IPS-15b (cell line): ENCODE data around the gene IGFALS.

ENCODE experiments used
- H3K27me3 ChIP-seq: one replicate; pipeline ENCODE4 v1.6.1; 2013; ENCODE audit warnings: low read length; ENCODE audit not compliant: control insufficient read depth, insufficient read depth
- H3K36me3 ChIP-seq: one replicate; pipeline ENCODE4 v1.6.1; 2013; ENCODE audit warnings: low read length; ENCODE audit not compliant: control insufficient read depth, insufficient read depth
- H3K4me1 ChIP-seq: one replicate; pipeline ENCODE4 v1.6.1; 2013; ENCODE audit warnings: mild to moderate bottlenecking, low read length; ENCODE audit not compliant: control insufficient read depth, insufficient read depth
- H3K4me3 ChIP-seq: one replicate; pipeline ENCODE4 v1.5.1; 2013; ENCODE audit warnings: low read depth, low read length
- H3K9ac ChIP-seq: one replicate; pipeline ENCODE4 v1.6.1; 2013; ENCODE audit warnings: low read depth, mild to moderate bottlenecking, low read length
- H3K9me3 ChIP-seq: one replicate; pipeline ENCODE4 v1.6.1; 2013; ENCODE audit warnings: mild to moderate bottlenecking, low read length; ENCODE audit not compliant: control insufficient read depth, insufficient read depth

Gene IGFALS

DNA sequence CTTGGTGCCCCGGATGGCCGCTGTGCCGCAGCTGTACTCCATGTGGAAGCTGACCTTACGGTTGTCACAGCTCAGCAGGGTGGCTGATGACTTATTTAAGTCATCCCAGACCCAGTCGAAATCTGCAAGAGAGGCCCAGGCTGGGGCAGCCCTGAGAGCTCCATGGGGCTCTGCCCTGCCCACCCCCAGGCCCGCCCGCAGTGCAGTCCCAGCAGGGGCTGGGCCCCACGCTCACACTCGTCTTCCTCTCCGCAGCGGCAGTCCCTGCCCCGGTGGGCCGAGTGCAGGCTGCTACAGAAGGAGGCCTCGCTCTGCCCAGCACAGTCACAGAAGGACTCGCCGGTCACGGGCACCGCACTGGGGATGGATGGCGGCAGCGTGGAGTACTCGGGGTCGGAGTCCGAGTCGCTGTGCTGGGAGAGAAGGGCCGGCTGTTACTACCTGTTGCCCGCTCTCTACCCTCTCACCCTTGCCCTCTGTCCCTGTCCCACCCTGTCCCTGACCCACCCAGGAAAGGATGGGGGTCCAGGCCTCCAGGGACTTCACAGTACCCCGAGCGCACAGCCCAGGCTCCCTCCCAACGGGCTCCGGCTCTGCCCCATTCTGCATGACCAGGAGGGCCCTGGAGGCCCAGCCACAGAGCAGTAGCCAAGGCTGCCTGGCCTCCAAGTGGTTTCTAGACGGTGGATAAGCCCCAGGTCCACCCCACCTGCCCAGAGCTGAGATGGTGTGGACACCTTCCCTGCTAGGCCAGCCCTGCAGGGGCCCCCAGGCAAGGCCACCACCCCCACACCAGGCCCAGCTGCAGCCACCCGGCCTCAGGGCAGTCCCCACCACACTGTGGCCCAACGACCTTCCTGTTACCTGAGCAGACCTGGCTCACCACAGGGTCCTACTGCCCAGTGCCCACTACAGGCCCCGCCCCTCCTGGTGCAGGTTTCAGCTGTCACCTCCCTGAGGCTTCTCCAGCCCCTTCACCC lies 15.0 kb downstream of the IGFALS start:
- H3K9ac ChIP-seq = no peak overlapping the region
- peaks cover 39% of the 10 kb centered on the region for H3K36me3 ChIP-seq
- no peaks in the 10 kb centered on the region for H3K4me1 ChIP-seq
- no peaks in the 10 kb centered on the region for H3K27me3 ChIP-seq
- H3K4me3 ChIP-seq = no peak overlapping the region
- H3K9me3 ChIP-seq = no peaks in the 10 kb centered on the region

DNA sequence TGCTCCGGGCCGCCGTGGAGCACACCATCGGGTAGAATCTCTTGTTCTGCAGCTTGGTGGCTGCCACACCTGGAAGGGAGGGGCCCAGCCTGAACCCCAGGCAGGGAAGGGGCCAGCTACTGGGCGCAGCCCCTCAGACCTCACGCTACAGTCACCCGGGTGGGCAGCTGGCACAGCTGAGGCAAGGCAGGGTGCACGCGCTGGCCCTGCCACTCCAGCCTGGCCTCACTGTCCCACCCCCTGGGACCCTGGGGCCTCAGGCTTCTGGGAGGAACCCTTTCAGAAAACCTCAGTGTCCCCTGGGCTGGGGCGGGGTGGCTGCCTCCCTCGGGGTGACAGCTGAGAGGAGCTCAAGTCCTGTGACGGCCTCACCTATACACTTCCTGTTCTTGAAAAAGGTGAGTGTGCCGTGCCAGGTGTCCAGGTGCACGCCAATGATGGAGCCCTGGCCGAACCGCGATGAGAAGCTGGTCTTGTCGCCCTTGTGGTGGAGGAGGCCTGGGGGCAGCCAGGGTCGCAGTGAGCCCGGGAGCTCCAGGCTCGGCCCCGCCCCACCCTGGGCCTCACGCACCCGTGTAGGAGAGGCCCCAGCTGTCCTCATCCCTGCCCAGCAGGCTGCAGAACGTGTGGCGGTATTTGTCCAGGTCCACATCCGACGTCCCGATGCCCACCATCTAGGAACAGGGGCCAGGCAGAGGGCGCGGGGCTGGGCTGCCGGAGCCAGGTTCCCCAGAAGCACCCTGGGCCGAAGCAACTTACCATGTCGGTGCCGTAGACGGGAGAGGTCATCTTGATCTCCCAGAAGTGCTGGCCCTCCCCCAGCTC lies 15.9 kb downstream of the IGFALS start:
- H3K9ac ChIP-seq = no peak overlapping the region
- no peak overlapping the region for H3K4me3 ChIP-seq
- no peaks in the 10 kb centered on the region for H3K27me3 ChIP-seq
- H3K4me1 ChIP-seq = no peaks in the 10 kb centered on the region
- H3K9me3 ChIP-seq = no peaks in the 10 kb centered on the region
- H3K36me3 ChIP-seq = peaks cover 41% of the 10 kb centered on the region

DNA sequence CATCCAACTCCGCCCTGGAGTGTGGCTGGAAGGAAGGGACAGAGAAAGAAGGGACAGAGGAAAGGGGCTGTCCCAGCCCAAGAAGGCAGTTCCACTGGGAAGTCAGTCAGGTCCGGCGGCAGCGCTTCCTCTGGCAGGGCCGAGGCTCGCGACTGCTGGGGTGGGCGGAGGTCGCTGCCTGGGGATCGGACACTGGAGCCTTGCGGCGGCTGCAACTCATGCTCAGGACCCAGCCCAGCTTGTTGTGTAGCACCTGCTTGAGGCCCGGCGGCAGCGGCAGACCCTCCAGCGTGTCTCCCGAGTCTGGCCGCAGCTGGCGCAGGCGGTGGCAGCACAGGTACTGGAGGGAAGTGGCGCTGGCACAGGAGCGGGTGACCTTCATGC lies 16.5 kb downstream of the IGFALS start:
- peaks cover 41% of the 10 kb centered on the region for H3K36me3 ChIP-seq
- no peaks in the 10 kb centered on the region for H3K4me1 ChIP-seq

DNA sequence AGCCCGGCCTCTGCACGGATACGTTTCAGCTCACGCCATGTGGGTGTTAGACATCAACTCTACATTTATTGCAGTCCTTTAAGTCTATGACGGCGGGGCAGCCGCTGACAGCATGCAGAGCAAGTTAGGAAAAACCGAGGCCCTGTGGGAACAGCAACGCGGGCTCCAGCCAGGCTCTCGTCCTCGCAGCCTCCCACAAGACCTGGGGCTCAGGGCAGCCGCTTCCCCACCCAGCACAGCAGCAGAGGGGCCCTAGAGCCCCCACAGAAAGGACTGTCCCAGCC lies 16.9 kb downstream of the IGFALS start:
- Histone ChIP-seq H3K36me3 (peaks cover 41% of the 10 kb centered on the region), H3K9ac (no peak overlapping the region), H3K4me3 (no peak overlapping the region), H3K27me3 (no peaks in the 10 kb centered on the region), H3K4me1 (no peaks in the 10 kb centered on the region), H3K9me3 (no peaks in the 10 kb centered on the region)

More for the DNA sequence above, 16.5 kb downstream of the IGFALS start:
- H3K9ac ChIP-seq = no peak overlapping the region
- H3K27me3 ChIP-seq = no peaks in the 10 kb centered on the region
- no peaks in the 10 kb centered on the region for H3K9me3 ChIP-seq
- H3K4me3 ChIP-seq = no peak overlapping the region

DNA sequence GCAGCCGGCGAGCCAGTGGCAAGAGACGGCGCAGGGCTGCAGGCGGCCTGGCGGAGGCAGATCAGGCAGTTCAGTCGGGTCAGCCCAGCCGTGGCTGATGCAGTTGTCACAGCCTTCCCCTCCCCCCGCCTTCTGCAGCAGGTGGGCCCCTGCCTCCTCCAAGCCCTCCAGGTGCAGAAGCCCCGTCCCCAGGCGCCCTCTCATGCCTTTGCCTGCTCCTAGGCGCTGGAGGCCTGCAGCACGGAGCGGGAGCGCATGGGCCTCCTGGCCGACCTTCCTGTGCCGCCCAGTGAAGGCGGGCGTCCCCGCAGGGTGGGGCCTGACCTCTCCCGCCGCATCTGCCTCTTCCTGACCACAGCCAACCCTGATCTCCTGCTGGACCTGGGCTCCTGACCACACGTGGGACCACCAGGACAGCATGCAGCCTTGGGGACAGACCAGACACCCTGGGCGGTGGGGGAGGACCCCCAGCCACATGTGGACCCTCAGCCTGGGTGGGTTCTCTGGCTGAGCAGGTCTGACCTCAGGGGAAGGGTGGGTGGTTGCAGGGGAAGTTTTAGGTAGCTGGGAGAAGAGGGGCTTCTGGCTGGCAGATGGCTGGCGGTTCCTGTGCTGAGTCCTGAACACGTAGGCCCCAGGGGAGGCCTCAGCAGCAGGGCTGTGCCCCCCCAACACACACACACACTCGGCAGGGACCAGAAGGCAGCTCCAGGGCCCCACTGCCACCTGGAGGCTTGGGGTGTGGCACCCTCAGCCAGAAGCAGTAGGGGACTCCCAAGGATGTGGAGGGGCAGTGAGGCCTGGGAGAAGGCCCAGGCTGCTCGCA lies 17.4 kb downstream of the IGFALS start:
- H3K9ac ChIP-seq = no peak overlapping the region
- peaks cover 41% of the 10 kb centered on the region for H3K36me3 ChIP-seq
- H3K4me3 ChIP-seq = no peak overlapping the region
- no peaks in the 10 kb centered on the region for H3K27me3 ChIP-seq
- H3K9me3 ChIP-seq = no peaks in the 10 kb centered on the region
- H3K4me1 ChIP-seq = no peaks in the 10 kb centered on the region

GRCh38 chr16:1775006-1775845 lies 18.3 kb downstream of the IGFALS start:
- H3K4me1 ChIP-seq = no peaks in the 10 kb centered on the region
- H3K27me3 ChIP-seq = no peaks in the 10 kb centered on the region
- H3K36me3 ChIP-seq = peaks cover 38% of the 10 kb centered on the region
- no peaks in the 10 kb centered on the region for H3K9me3 ChIP-seq
- H3K4me3 ChIP-seq = no peak overlapping the region
- no peak overlapping the region for H3K9ac ChIP-seq

GRCh38 chr16:1774448-1774780 lies 19.1 kb downstream of the IGFALS start:
- peaks cover 33% of the 10 kb centered on the region for H3K36me3 ChIP-seq
- H3K27me3 ChIP-seq = no peaks in the 10 kb centered on the region
- H3K4me1 ChIP-seq = peaks cover 2% of the 10 kb centered on the region
- H3K9ac ChIP-seq = peak overlapping the region; percentile 12
- no peaks in the 10 kb centered on the region for H3K9me3 ChIP-seq
- no peak overlapping the region for H3K4me3 ChIP-seq

GRCh38 chr16:1773703-1774447 lies 19.6 kb downstream of the IGFALS start:
- Histone ChIP-seq H3K4me3 (peak overlapping the region; percentile 85), H3K4me1 (peaks cover 2% of the 10 kb centered on the region), H3K9ac (peak overlapping the region; percentile 85), H3K27me3 (no peaks in the 10 kb centered on the region), H3K9me3 (no peaks in the 10 kb centered on the region), H3K36me3 (peaks cover 31% of the 10 kb centered on the region)

- H3K4me1 ChIP-seq = peaks cover 2% of the 10 kb centered on the region
- H3K9me3 ChIP-seq = no peaks in the 10 kb centered on the region
- H3K36me3 ChIP-seq = peaks cover 36% of the 10 kb centered on the region
- H3K4me3 ChIP-seq = peak within 1 kb of the TSS; percentile 85
- H3K27me3 ChIP-seq = no peaks in the 10 kb centered on the region
- peak within 1 kb of the TSS; percentile 88 for H3K9ac ChIP-seq
These were observed 20.4 kb downstream of the IGFALS start, which contains the start of gene MRPS34 for GRCh38 chr16:1772908-1773702. Gene MRPS34, minus strand, starts transcription at chr16:1773134. Its CDS starts 15 bp downstream, at chr16:1773119.

DNA sequence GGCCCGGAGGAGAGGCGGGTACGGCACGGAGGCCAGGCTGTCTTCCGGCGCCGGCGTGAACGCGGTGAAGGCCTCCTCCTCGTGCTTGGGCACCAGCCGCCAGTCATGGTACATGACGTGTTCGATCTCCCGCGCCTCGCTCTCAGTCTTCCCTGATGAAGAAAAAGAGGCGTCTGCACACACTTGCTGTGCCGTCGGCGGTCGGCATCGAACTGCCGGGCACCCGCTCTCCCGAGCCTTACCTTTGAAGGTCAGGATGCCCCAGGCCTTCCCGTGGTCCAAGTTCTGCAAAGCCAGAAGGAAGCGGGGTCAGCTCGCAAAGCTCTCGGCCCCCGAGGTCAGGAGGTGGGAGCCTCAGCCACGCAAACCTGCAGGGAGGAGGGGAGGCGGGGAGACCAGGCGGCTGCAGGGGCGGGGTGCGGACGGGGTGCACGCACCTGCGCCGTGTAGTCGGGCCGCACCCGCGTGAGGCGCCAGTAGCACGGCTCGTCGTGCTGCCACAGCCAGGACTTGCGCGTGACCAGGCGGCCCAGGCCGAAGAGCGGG lies 21.1 kb downstream of the IGFALS start, which contains the start of gene EME2:
Gene EME2, plus strand, starts transcription at position 449 of the 546 bp plus-strand sequence. CDS start 418 bp downstream, outside the sequence.
- H3K9ac ChIP-seq = peak within 1 kb of the TSS; percentile 88
- H3K9me3 ChIP-seq = no peaks in the 10 kb centered on the region
- H3K4me1 ChIP-seq = peaks cover 2% of the 10 kb centered on the region
- H3K36me3 ChIP-seq = peaks cover 39% of the 10 kb centered on the region
- no peaks in the 10 kb centered on the region for H3K27me3 ChIP-seq
- peak within 1 kb of the TSS; percentile 85 for H3K4me3 ChIP-seq
